A673 (cell line): ENCODE measurements around the gene AUH. TPM values are rescaled to one million over a fixed set of nuclear protein-coding genes. Genes with fewer than 3 reads are reported as not detected.

Experiments used
- BruUV-seq: library from RNA; stranded (reverse); fragments of 400-500 nt; replicated peaks from 2 replicates; lab custom pipeline; 2021; lab: Mats Ljungman, UMichigan
- CTCF ChIA-PET: fragments of 300-600 bp; sonication (Branson Sonifier 250); formaldehyde crosslinking; loops from one replicate; lab custom pipeline; 2022; ENCODE audit warnings: antibody characterized with exemption; lab: Charles Lee
- POLR2A ChIA-PET: fragments of 300-600 bp; sonication (Branson Sonifier 250); formaldehyde crosslinking; loops from one replicate; lab custom pipeline; 2022; ENCODE audit warnings: antibody characterized with exemption; ENCODE audit not compliant: low non-redundant PET; lab: Charles Lee
- DNase-seq: peaks from one replicate; pipeline ENCODE4 v3.0.0-alpha.2; 2015; ENCODE audit warnings: low spot score
- H3K27ac ChIP-seq: fragments of 200-600 bp; sonication (generic); 2 replicates; pipeline ENCODE4 v1.5.1; 2016; ENCODE audit warnings: mixed run types, low read depth, mild to moderate bottlenecking, mixed read lengths, antibody characterized with exemption, low read length; ENCODE audit not compliant: poor library complexity, severe bottlenecking
- H3K27me3 ChIP-seq: fragments of 200-600 bp; sonication (generic); replicated peaks from 2 replicates; pipeline ENCODE4 v1.6.1; 2017; ENCODE audit warnings: mixed run types, low read depth, mild to moderate bottlenecking, mixed read lengths, antibody characterized with exemption, low read length; ENCODE audit not compliant: insufficient read depth, poor library complexity
- H3K36me3 ChIP-seq: fragments of 200-600 bp; sonication (generic); 2 replicates; pipeline ENCODE4 v1.6.1; 2016; ENCODE audit warnings: mixed run types, mild to moderate bottlenecking, mixed read lengths, antibody characterized with exemption, low read length; ENCODE audit not compliant: insufficient read depth, poor library complexity, severe bottlenecking
- H3K4me1 ChIP-seq: fragments of 200-600 bp; sonication (generic); 2 replicates; pipeline ENCODE4 v1.6.1; 2017; ENCODE audit warnings: mixed run types, mild to moderate bottlenecking, mixed read lengths, antibody characterized with exemption, low read length; ENCODE audit not compliant: insufficient read depth, poor library complexity, severe bottlenecking
- H3K4me3 ChIP-seq: fragments of 200-600 bp; sonication (generic); 2 replicates; pipeline ENCODE4 v1.5.1; 2016; ENCODE audit warnings: low read depth, mixed run types, mild to moderate bottlenecking, mixed read lengths, low read length; ENCODE audit not compliant: poor library complexity, severe bottlenecking
- H3K9me3 ChIP-seq: fragments of 200-600 bp; sonication (generic); 2 replicates; pipeline ENCODE4 v1.6.1; 2016; ENCODE audit warnings: mixed run types, low read depth, mild to moderate bottlenecking, mixed read lengths, antibody characterized with exemption, low read length; ENCODE audit not compliant: poor library complexity, severe bottlenecking
- CTCF ChIP-seq: fragments of 300-800, 200-600 bp; sonication (generic); conservative IDR thresholded peaks from 2 replicates; pipeline ENCODE4 v1.5.1; 2017; ENCODE audit warnings: low read depth, mild to moderate bottlenecking, antibody characterized with exemption, low read length, moderate library complexity, mixed read lengths
- EZH2 ChIP-seq: fragments of 200-600 bp; sonication (generic); IDR thresholded peaks from 2 replicates; pipeline ENCODE4 v1.6.1; 2017; ENCODE audit warnings: borderline replicate concordance, low read depth, mild to moderate bottlenecking, mixed read lengths, antibody characterized with exemption, low read length; ENCODE audit not compliant: poor library complexity, severe bottlenecking
- intact Hi-C: fragments of 100-400 bp; cut with micrococcal nuclease; formaldehyde crosslinking; loops from one replicate; pipeline ENCODE4 v1.10.0; 2022; ENCODE audit not compliant: unreplicated experiment
- total RNA-seq: library from RNA; stranded (reverse); gene quantifications from 2 replicates; pipeline ENCODE4 v1.2.3, GENCODE V29; 2021

The AUH gene
- total RNA-seq, 1 experiment from 2014 or later: 12.3 TPM

- no peaks in the 10 kb centered on the region for H3K36me3 ChIP-seq
- POLR2A ChIA-PET: no interaction called here
- H3K4me3 ChIP-seq: no peak overlapping the region
- intact Hi-C loops: no loop called here
- H3K27ac ChIP-seq: no peak overlapping the region
- H3K4me1 ChIP-seq: no peaks in the 10 kb centered on the region
- no peaks in the 10 kb centered on the region for H3K9me3 ChIP-seq
- DNase-seq: no peak
- no peak for TF ChIP-seq CTCF
- TF ChIP-seq EZH2: no peak
- BruUV-seq: no TSS peak
- no peaks in the 10 kb centered on the region for H3K27me3 ChIP-seq
- CTCF ChIA-PET: no interaction called here
Measured at GRCh38 chr9:91246846-91247245, 114.9 kb downstream of the AUH start.

GRCh38 chr9:91245431-91246313 is 116.0 kb downstream of the AUH start:
- CTCF ChIA-PET: no interaction called here
- Histone ChIP-seq H3K36me3 (no peaks in the 10 kb centered on the region), H3K27me3 (no peaks in the 10 kb centered on the region), H3K9me3 (no peaks in the 10 kb centered on the region), H3K4me3 (no peak overlapping the region), H3K4me1 (no peaks in the 10 kb centered on the region), H3K27ac (no peak overlapping the region)
- BruUV-seq: no TSS peak
- intact Hi-C loops: no loop called here
- no peak for TF ChIP-seq CTCF
- TF ChIP-seq EZH2: no peak
- POLR2A ChIA-PET: no interaction called here
- DNase-seq: no peak

GRCh38 chr9:91243029-91243428 is 118.7 kb downstream of the AUH start:
- intact Hi-C loops: no loop called here
- no peak for DNase-seq
- Histone ChIP-seq H3K4me1 (no peaks in the 10 kb centered on the region), H3K27me3 (no peaks in the 10 kb centered on the region), H3K27ac (no peak overlapping the region), H3K36me3 (no peaks in the 10 kb centered on the region), H3K4me3 (no peak overlapping the region), H3K9me3 (no peaks in the 10 kb centered on the region)
- ChIA-PET POLR2A (no interaction called here), CTCF (no interaction called here)
- no TSS peak for BruUV-seq
- TF ChIP-seq CTCF: no peak
- TF ChIP-seq EZH2: no peak
